ENCODE results near the gene PSME3IP1. TPM values are rescaled to one million over a fixed set of nuclear protein-coding genes. Genes with fewer than 3 reads are reported as not detected.

The PSME3IP1 gene
- total RNA-seq, 1 donor from 2014 or later, result 142 TPM

DNA sequence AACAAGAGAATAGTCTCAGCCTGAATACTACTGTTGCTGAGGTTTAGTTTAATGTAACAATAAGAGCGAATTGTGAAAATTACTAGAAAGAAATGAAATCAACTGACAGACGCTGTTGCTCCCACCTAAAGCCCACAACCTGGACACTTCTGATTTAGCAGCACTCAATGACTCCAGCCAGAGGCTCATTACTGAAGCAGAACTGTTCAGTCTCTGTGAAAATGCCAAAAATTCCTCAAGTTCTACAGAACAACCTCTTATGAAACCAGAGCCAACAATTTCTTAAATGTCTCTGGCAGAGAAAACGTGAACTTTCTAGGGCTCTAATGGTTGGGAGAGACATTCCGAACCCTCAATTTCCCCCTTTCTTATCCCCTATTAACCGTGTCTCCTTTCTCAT lies 9.9 kb downstream of the PSME3IP1 start:
- FAIRE-seq, result no peak
- no peak for DNase-seq (ENCODE audit: low spot score in 2 of 2)

DNA sequence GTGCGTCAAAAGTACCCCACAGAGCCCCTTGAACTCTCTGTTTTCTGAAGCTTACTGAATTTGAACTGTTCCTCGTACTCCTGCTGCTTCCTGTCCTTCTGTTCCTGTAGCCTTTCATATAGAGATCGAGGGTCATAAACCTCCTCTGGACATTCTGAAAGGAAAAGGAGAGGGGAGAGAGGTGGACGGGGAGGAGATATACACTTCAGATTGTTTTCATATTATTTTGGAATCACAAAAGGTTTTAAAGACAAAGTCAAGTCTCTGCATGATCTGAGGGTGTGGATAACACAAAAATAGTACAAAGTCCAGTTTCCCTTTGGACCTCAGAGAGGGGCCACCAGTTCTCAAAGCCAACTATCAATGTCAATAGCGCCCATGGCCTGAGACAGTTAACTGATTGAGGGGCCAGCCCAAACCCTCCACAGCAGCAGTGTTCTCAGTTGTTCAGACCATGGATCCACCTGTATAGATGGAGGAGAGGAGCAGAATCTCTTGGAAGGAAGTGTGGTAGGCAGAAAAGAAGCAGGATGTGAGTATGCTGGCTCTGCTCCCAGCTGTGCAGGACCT lies 13.0 kb downstream of the PSME3IP1 start:
- no peak for DNase-seq (ENCODE audit: low spot score in 2 of 2)
- no peak for FAIRE-seq

DNA sequence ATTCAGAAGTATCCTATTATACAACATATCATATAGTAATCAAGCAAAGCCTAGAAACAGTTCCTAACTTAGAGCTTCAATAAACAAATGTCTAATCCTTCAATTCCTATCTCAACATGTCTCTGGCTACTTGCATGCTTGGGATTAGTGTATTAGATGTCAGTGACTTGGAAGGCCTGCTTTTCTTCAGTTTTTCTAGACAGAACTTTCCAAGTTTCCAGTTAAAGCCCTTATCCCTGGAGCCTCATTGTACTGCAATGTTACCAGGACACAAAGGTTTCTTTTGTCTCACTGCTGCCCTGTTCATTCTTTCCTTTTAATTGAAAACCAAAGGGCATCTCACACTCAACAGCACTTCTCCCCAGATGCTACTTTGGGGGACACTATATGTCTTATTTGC lies 16.5 kb downstream of the PSME3IP1 start:
- no peak for DNase-seq (ENCODE audit: low spot score in 2 of 2)
- FAIRE-seq, result no peak

DNA sequence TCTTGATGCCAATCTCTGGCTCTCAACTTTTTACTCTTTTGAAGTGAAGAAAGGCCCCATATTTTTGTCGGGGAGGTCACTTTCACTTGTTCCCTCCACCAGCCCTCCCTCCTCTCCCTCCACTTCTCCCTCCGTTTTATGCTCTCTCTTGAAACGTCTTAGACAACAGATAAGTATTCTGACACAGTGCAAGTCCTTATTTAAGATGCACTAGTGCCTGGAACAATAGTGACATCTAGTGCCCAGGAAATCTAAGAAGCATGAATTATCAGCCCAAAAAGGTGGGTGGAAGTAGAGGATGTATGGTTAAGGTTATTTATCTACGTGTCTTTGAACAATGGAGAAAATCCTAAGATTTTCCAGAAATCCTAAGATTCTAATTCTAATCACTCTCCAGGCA lies 17.9 kb downstream of the PSME3IP1 start:
- peak in 1 of 2 donors; percentile 51 for DNase-seq (ENCODE audit: low spot score in 2 of 2)

DNA sequence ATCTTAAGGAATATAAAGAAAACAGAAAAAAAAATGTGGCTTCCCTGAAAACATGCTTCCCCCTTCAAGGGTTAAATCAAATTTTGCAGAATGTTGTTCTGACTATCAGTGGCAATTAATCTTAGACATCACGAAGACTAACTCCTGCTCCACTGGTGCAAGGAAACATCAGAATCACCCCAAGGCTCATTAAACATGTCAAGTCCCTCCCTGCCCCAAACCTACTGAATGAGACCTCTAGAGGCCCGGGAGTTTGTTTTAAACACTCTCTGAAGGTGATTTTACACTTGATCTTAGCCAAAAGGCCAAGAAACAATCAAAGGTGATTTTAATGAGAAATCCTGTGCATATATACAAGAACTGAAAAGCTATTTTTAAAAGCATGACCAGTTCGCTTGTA lies 18.3 kb downstream of the PSME3IP1 start:
- no peak for DNase-seq (ENCODE audit: low spot score in 2 of 2)
- no peak for FAIRE-seq

More for the DNA sequence above, 17.9 kb downstream of the PSME3IP1 start:
- peak; percentile 80 for FAIRE-seq

DNA sequence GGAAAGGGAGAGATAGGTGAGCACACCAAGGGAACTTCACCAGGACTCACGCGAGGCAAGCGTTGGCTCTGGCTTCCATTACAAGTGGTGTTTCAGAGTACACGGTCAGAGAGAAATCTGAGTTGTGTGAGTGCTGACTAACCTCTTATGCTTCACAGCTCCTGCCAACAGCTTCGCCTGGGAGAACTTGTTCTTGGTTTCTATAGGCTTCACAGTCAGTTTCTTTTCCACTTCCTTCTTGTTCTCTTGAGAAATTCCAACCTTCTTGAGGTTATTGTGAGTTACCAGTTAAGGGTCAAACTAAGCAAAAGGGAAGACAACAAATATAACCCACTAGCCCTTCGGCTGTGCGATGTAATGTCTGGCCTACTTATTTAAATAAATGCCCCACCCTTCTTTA lies 18.9 kb downstream of the PSME3IP1 start:
- FAIRE-seq, result no peak

DNA sequence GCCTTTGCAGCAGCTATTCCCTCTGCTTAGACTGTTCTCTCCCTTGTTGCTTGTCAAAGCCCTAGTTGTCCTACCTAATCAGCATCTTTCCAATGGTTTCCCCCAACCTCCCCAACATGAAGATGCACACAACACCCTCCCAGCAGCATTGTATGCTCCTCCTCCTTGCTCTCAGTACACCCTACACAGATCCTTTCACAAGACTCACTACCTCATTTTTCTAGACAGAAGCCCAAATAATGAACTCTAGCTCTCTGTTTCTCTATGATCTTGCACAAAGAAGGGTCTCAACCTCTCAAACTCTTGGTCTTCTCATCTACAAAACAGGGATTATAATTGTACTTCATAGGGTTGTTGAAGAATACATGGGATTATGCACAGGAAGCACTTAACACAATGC lies 19.4 kb downstream of the PSME3IP1 start:
- DNase-seq (ENCODE audit: low spot score in 2 of 2), result no peak
- no peak for FAIRE-seq

More for the DNA sequence above, 18.9 kb downstream of the PSME3IP1 start:
- no peak for DNase-seq (ENCODE audit: low spot score in 2 of 2)

DNA sequence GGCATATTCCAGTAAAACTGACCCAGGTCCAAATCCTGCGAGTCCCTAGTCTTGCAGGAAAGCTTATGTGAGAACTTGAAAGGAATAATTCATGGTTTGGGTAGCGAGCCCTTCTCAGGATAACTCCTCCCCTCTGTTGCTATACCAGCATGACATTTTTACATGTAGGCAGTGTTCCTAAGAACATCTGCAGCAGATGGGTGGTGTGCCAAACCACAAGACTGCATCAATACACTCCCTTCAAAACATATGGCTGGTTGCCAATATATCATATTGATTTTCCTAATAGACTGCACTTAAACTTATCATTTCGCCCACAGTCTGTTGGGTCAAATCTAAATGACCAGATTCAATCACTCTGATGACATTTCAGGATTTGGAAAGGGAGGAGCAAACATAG lies 19.9 kb downstream of the PSME3IP1 start:
- DNase-seq (ENCODE audit: low spot score in 2 of 2) (no peak), FAIRE-seq (no peak)

DNA sequence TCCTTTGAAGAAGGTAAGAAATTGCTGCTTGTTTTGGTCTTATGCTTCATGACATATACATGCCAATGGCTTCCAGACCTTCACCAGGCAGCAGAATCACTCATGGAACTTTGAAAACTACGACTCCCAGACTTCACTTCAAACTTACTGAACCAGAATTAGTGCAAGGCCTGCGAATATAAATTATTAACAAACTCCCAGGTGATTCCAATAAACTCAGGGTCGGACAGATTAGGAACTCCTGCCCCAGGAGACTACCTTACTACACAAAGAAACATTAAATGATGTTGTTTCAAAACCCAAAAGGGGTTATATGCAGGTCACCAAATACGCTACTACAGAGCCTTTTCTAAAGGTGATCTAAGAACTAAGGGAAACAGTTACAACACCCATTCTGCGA lies 20.4 kb downstream of the PSME3IP1 start:
- FAIRE-seq (no peak), DNase-seq (ENCODE audit: low spot score in 2 of 2) (no peak)

DNA sequence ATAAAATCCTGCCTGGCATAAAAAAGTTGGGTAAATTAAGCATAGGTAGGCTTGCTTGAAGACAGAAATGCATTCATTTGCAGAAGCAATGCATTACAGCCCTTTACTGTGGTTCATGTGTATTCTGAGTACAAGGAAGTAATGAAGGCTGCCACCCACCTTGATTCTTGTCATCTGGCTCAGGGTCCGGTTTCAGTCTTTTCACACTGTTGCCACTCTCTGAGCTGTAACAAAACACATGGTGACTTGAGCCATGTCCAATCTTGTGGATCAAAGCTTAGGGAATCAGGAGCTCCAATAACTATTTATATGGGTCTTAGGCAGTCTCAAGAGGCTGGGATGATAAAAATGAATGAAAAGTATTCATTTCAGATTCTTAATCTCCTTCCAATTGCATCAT lies 22.0 kb downstream of the PSME3IP1 start:
- FAIRE-seq, result no peak
- no peak for DNase-seq (ENCODE audit: low spot score in 2 of 2)

DNA sequence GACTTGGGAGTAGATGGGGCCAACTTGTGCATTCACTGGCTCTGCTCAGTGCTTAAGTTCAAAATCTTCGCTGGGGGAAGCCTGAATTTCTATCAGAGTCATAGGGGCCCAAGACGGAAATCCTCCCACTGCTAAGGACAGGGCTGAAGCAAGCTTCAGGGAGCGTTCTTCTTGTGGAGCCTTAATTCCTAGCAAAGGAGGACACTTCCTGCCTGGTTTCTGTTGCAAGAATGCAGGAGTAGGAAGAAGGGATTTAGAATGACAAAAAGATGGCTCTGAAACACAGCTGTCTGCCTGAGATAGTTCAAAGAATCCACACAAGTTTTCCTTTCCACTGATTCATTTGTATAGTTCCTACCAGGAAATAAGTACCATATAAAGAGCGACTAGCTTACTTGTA lies 26.4 kb downstream of the PSME3IP1 start:
- DNase-seq (ENCODE audit: low spot score in 2 of 2) (no peak), FAIRE-seq (no peak)

DNA sequence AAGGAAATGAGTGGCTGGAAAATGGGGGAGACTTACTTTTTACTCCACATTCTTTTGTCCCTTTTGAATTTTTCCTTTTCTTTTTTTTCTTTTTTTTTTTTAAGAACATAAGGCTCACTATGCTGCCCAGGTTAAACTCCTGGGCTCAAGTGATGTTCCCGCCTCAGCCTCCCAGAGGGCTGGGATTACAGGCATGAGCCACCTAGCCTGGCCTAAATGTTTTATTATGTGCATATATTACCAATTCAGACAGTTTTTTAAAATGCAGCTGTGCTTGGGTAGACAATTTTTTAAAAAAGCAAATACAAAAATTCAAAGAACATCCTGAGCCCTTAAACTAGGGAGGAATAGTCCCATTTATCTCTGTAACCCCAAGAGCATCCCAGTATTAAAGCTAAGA lies 28.3 kb downstream of the PSME3IP1 start:
- DNase-seq (ENCODE audit: low spot score in 2 of 2) (no peak), FAIRE-seq (no peak)

DNA sequence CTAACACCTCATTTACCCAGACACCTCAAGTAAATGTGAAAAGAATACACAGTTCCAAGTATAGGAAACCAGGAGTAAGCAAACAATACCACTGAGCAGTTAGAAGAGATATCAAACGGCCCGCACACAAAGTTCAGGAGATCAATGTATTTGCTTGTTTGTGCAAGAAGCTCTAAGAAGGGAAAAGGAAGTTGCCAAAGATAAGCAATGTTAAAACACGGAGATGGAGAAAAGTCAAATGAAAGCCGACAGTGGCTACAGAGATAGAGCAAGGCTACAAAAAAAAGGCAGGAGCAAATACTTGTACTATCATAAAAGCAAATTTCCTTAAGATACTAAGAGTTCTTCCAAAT lies 29.5 kb downstream of the PSME3IP1 start:
- no peak for FAIRE-seq
- no peak for DNase-seq (ENCODE audit: low spot score in 2 of 2)

DNA sequence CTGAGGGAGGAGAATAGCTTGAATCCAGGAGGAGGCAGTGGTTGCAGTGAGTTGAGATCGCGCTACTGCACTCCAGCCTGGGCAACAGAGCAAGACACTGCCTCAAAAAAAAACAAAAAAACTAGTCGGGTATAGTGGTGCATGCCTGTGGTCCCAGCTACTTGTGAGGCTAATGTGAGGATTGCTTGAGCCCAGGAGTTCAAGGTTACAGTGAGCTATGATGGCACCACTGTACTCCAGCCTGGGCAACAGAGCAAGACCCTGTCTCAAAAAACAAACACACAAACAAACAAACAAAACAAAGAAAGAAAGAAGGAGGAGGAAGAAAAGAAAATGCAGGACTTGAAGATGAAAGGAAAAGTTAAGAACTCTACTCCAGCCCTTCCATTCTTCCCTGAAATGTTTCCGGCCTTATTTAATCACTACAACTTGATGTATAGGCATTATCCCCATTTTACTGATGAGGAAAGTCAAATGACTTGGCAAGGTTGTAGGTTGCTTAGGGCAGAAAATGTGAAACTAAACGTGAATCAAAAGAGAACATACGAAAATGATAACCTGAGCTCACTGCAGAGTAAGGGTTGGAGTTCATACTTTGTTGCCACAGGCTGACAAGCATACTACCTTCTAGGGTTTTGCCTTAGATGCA lies 30.0 kb downstream of the PSME3IP1 start:
- DNase-seq (ENCODE audit: low spot score in 2 of 2), result no peak
- FAIRE-seq, result no peak

DNA sequence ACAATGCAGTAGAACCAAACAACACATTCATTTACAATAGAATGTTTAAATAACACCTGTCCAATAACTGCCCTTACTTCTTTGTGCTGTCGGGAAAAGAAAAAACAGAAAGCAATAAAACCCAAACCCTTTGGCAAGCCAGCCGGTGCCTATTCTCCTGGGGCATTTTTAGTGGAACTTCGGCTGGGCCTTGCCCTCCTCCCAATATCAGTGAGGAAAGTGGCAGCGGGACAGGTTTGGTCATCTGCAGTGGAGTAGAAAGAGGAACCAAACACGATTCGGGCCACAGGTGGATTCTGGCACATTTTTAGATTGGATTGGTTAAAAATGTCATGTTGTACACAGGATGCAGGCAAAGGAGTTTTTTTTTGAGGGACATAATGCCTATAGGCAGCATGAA lies 32.0 kb downstream of the PSME3IP1 start:
- no peak for DNase-seq (ENCODE audit: low spot score in 2 of 2)
- no peak for FAIRE-seq

DNA sequence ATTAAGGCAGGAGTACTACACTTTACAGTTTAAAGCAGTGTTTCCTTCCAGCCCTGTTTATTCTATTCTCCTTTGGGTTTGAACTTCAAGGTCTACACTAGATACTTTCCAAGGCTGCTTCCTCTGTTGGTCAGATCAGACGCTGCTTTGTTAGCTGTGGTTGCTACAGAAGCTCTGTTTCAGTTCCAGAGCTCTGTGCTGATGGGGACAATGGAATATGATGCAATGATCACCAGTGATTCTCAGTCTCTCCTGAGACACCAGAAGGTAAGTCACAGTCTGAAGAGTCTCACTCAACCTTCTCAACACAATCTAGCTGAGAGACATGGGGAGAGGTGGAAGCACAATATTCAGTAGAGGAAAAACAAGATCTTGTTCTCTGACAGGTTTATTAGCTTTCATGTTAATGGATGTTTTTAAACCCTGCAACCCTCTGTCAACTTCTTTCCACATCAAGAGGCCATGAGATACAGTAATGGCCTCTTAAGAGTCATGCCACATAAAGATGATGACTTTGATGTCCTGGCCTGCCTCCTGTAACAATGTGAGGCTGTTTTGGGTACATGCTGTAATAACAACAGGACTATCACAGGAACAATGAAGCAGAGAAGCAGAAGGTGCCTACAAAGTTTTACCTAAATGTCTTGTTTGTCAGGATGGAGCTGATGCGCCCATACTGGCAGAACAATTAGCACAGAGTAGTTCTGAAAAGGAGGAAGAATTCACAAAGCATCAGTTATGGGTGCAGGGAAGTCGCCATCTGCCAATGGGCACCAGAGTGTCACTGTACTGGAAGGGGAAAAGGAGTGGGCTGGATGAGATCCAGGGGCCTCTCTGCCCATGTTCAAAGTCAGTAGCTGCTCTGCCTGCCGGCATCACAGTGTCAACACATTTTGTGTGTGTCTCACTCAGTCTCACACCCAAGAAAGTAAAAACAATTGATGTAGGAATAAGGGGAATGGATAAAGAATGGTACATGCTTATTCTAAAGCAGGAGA lies 33.4 kb downstream of the PSME3IP1 start:
- FAIRE-seq (no peak), DNase-seq (ENCODE audit: low spot score in 2 of 2) (no peak)

DNA sequence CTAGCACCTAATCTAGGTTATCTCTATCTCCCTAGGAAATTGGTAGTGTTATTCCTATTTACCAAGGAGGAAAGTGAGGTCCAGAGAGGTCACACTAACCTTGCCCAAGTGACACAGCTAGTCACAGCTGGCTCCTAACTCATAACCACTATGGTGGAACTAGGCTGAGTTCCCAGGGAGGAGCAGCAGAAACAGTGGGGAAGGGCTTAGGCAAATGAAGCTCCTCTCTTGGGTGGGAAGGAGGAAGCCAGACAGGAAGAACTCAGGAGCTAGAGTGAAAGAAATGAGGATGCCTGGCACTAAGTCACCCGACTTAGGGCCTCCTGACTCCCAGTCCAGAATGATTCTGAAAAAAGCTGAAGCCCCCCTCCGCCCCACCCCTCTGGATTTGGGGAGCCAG lies 34.5 kb downstream of the PSME3IP1 start:
- DNase-seq (ENCODE audit: low spot score in 2 of 2), result no peak
- FAIRE-seq, result no peak

DNA sequence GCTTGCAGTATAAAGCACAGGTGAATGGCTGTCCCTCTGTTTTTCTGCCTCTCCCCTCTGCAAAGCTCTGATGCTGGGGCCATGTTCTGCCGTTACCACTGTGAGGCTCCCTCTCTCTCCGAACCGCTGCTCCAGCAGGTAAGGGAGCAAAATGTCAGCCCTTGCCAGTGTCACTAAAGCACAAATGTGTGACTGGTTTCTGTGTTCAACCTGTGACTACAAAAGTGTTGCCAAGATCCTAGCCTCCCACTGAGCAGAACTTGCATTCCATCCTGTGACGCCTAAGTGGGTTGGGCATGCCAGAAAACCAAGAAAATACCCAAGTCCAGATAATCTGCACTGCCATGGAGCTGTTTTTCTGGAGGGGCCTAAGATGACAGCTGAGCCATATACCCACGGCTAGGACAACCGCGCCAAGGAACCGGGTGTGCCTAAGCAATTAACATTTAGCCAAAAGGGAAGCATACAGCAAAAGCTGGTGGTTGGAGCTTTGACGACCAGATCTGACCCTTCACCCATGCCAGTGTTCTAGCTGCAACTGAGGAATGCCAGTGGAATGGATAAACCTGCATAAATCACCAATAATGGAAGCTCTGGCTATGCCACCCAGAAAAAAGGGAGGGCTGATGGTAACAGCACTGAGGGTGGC lies 35.0 kb downstream of the PSME3IP1 start:
- DNase-seq (ENCODE audit: low spot score in 2 of 2), result no peak

DNA sequence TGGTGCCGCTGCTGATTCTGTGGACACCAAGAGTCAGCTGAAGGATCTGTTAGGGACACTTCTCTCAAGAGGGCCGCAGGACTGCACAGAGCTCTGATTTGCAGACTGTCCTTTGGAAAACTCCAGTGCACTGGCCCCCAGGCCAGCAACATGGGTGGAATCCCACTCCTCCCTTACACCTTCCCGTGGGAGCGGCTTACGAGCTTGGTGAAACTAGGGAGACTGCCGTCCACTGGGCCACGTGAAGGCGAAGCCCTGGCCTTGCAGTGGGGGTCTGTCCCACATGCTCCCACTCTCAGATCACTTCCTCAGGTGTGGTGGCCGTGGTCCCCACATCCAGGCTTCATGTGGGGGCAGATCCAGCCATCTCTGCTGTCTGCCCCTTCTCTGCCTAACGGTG lies 36.4 kb downstream of the PSME3IP1 start:
- FAIRE-seq (no peak), DNase-seq (ENCODE audit: low spot score in 2 of 2) (no peak)

More for the DNA sequence above, 35.0 kb downstream of the PSME3IP1 start:
- no peak for FAIRE-seq

DNA sequence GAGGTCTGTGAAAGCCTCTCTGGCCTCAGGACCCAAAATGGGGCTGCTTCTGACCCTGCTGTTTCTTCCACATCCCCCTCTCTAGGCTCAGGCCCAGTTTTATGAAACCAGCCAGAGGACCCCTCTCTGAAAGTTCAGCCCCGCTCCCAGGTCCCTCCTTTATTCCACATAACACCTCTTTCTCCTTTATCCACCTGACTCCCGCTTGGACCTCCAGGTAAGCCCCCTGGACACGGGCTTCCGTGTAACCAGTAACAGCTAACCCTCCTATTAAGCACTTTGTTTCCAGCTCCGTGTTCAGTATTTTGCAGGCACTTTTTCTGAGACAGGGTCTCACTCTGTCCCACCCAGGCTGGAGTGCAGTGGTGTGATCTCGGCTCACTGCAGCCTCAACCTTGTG lies 37.4 kb downstream of the PSME3IP1 start:
- no peak for FAIRE-seq
- no peak for DNase-seq (ENCODE audit: low spot score in 2 of 2)

All from frontal cortex (tissue), 4 donors.